Measurements from ENCODE around the gene ENDOV. TPM values are rescaled to one million over a fixed set of nuclear protein-coding genes. Genes with fewer than 3 reads are reported as not detected.

The ENDOV gene
- polyA plus RNA-seq, 1 experiment: 29.8 TPM

GRCh38 chr17:80456465-80457235 is 41.7 kb downstream of the ENDOV start:
- Histone ChIP-seq H3K27me3 (ENCODE audit: control insufficient read depth, insufficient read depth, low read length) (peaks cover 4% of the 10 kb centered on the region; the same call in 1 of the 2 replicates), H3K4me3 (ENCODE audit: low read depth, low read length) (no peak overlapping the region), H3K36me3 (ENCODE audit: control insufficient read depth, insufficient read depth, low read length) (no peaks in the 10 kb centered on the region)
- TF ChIP-seq, protein P1, sequence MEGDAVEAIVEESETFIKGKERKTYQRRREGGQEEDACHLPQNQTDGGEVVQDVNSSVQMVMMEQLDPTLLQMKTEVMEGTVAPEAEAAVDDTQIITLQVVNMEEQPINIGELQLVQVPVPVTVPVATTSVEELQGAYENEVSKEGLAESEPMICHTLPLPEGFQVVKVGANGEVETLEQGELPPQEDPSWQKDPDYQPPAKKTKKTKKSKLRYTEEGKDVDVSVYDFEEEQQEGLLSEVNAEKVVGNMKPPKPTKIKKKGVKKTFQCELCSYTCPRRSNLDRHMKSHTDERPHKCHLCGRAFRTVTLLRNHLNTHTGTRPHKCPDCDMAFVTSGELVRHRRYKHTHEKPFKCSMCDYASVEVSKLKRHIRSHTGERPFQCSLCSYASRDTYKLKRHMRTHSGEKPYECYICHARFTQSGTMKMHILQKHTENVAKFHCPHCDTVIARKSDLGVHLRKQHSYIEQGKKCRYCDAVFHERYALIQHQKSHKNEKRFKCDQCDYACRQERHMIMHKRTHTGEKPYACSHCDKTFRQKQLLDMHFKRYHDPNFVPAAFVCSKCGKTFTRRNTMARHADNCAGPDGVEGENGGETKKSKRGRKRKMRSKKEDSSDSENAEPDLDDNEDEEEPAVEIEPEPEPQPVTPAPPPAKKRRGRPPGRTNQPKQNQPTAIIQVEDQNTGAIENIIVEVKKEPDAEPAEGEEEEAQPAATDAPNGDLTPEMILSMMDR (IDR thresholded peaks at IDR 0.05; ENCODE audit: insufficient read depth, low read depth, low read length): no peak
- ChIA-PET CTCF (interaction anchor here (1.1 kb wide), 1 partner anchor 66 kb away, joined by 3 read pairs; no protein-coding TSS in a partner anchor), POLR2A (no interaction called here)
- no peak for DNase-seq (ENCODE audit: low read depth)

DNA sequence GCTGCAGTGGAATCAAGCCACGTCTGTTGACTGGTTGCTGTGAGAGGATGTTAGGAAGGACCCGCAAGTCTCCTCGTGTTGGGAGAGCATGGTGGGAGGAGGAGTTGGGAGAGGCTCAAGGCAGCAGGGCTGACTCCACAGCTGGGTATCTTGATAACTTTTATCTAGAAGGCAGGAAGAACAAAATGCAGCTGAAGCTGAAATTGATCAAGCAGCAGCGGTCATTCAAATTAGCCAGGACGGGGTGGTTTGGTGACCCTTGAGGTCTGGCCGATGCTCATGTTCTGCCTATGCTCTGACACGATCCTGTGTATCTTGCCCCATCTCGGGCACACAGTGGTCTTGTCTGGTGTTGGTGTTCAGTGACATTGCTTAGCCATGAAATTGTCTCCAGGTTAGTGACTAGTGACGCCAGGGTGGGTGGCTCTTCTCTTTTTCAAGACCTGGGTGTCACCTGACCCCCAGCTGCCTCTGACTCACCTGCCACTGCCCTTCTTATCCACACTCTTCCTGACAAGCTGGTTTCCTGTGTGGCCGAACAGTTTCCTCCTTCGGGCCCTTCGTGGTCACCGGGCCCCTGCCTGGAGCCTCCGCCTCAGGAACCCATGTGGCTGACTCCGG is 42.4 kb downstream of the ENDOV start:
- H3K27me3 ChIP-seq (ENCODE audit: control insufficient read depth, insufficient read depth, low read length): peaks cover 7% of the 10 kb centered on the region; the same call in 1 of the 2 replicates
- ChIA-PET POLR2A (no interaction called here), CTCF (interaction anchor here (1.1 kb wide), 1 partner anchor 66 kb away, joined by 3 read pairs; no protein-coding TSS in a partner anchor)
- TF ChIP-seq, protein P1 (IDR thresholded peaks at IDR 0.05; ENCODE audit: insufficient read depth, low read depth, low read length): no peak
- H3K36me3 ChIP-seq (ENCODE audit: control insufficient read depth, insufficient read depth, low read length): no peaks in the 10 kb centered on the region
- H3K4me3 ChIP-seq (ENCODE audit: low read depth, low read length): no peak overlapping the region
- DNase-seq (ENCODE audit: low read depth): no peak

- TF ChIP-seq, protein P1 (IDR thresholded peaks at IDR 0.05; ENCODE audit: insufficient read depth, low read depth, low read length): no peak
Observed at GRCh38 chr17:80458016-80458415, 43.0 kb downstream of the ENDOV start.

GRCh38 chr17:80459234-80459633 is 44.3 kb downstream of the ENDOV start:
- peaks cover 16% of the 10 kb centered on the region for H3K27me3 ChIP-seq (ENCODE audit: control insufficient read depth, insufficient read depth, low read length)
- ChIA-PET POLR2A (no interaction called here), CTCF (no interaction called here)
- DNase-seq (ENCODE audit: low read depth): no peak
- no peaks in the 10 kb centered on the region for H3K36me3 ChIP-seq (ENCODE audit: control insufficient read depth, insufficient read depth, low read length)
- TF ChIP-seq, protein P1 (IDR thresholded peaks at IDR 0.05; ENCODE audit: insufficient read depth, low read depth, low read length): no peak
- H3K4me3 ChIP-seq (ENCODE audit: low read depth, low read length): no peak overlapping the region

More at GRCh38 chr17:80458016-80458415, 43.0 kb downstream of the ENDOV start:
- POLR2A ChIA-PET: no interaction called here
- Histone ChIP-seq H3K27me3 (ENCODE audit: control insufficient read depth, insufficient read depth, low read length) (peaks cover 7% of the 10 kb centered on the region; the same call in 1 of the 2 replicates), H3K36me3 (ENCODE audit: control insufficient read depth, insufficient read depth, low read length) (no peaks in the 10 kb centered on the region), H3K4me3 (ENCODE audit: low read depth, low read length) (no peak overlapping the region)
- CTCF ChIA-PET: no interaction called here
- DNase-seq (ENCODE audit: low read depth): no peak

DNA sequence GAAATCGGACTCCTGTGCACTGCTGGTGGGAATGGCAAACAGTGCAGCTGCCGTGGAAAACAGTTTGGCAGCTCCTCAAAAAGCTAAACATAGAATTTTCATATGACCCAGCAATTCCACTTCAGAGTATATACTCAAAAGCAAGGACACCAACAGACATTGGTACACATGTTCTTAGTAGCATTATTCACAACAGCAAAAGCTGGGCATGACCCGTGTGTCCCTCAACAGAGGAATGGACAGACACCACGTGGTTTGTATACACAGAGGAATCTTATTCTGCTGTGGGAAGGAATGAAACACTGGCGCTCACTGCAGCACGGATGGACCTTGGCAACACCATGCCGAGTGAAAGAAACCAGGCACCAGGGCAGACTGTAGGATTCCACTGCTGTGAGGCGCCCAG is 45.5 kb downstream of the ENDOV start:
- H3K27me3 ChIP-seq (ENCODE audit: control insufficient read depth, insufficient read depth, low read length): peaks cover 25% of the 10 kb centered on the region
- no peaks in the 10 kb centered on the region for H3K36me3 ChIP-seq (ENCODE audit: control insufficient read depth, insufficient read depth, low read length)
- POLR2A ChIA-PET: no interaction called here
- no peak overlapping the region for H3K4me3 ChIP-seq (ENCODE audit: low read depth, low read length)
- DNase-seq (ENCODE audit: low read depth): no peak
- CTCF ChIA-PET: no interaction called here
- TF ChIP-seq, protein P1 (IDR thresholded peaks at IDR 0.05; ENCODE audit: insufficient read depth, low read depth, low read length): no peak

All from BJ (cell line).